Muscle layer of colon (tissue), 2 donors: ENCODE results near the gene ZNF195.

Experiments
- H3K27ac ChIP-seq: one replicate; pipeline ENCODE4 v1.7.0; 2013; ENCODE audit warnings: low read depth, mild to moderate bottlenecking, low read length, moderate library complexity
- H3K27me3 ChIP-seq, 2 donors: one replicate each; pipeline ENCODE4 v1.7.0; 2013; ENCODE audit warnings: low read length in 2 of 2, mild to moderate bottlenecking in 2 of 2; ENCODE audit not compliant: insufficient read depth in 2 of 2, control insufficient read depth in 1 of 2
- H3K36me3 ChIP-seq: one replicate; pipeline ENCODE4 v1.7.0; 2013; ENCODE audit warnings: mild to moderate bottlenecking, low read length; ENCODE audit not compliant: insufficient read depth
- H3K4me1 ChIP-seq: one replicate; pipeline ENCODE4 v1.7.0; 2013; ENCODE audit warnings: mild to moderate bottlenecking, low read length; ENCODE audit not compliant: insufficient read depth
- H3K4me3 ChIP-seq, 2 donors: one replicate each; pipeline ENCODE4 v1.7.0; 2013; ENCODE audit warnings: low read length in 2 of 2, low read depth in 1 of 2, mild to moderate bottlenecking in 1 of 2, moderate library complexity in 1 of 2
- H3K9ac ChIP-seq: one replicate; pipeline ENCODE4 v1.7.0; 2013; ENCODE audit warnings: low read length
- H3K9me3 ChIP-seq: one replicate; pipeline ENCODE4 v1.7.0; 2013; ENCODE audit warnings: mild to moderate bottlenecking, low read length
- donor health status: abdominal sarcoma.
- donor health status: Adenocarcinoma of cecum.

The ZNF195 gene

GRCh38 chr11:3369366-3369765 lies 9.6 kb downstream of the ZNF195 start:
- H3K27ac ChIP-seq = no peak overlapping the region
- H3K4me1 ChIP-seq = no peaks in the 10 kb centered on the region
- no peak overlapping the region for H3K9ac ChIP-seq
- H3K4me3 ChIP-seq = no peak overlapping the region
- peaks cover 42% of the 10 kb centered on the region for H3K36me3 ChIP-seq
- H3K9me3 ChIP-seq = no peaks in the 10 kb centered on the region
- no peaks in the 10 kb centered on the region for H3K27me3 ChIP-seq

GRCh38 chr11:3368199-3368598 lies 10.7 kb downstream of the ZNF195 start:
- Histone ChIP-seq H3K4me1 (no peaks in the 10 kb centered on the region), H3K4me3 (no peak overlapping the region), H3K36me3 (peaks cover 37% of the 10 kb centered on the region), H3K27me3 (no peaks in the 10 kb centered on the region), H3K9me3 (no peaks in the 10 kb centered on the region), H3K27ac (no peak overlapping the region), H3K9ac (no peak overlapping the region)

GRCh38 chr11:3367221-3367620 lies 11.7 kb downstream of the ZNF195 start:
- Histone ChIP-seq H3K4me1 (no peaks in the 10 kb centered on the region), H3K9ac (no peak overlapping the region), H3K27me3 (no peaks in the 10 kb centered on the region), H3K9me3 (peaks cover 5% of the 10 kb centered on the region), H3K4me3 (no peak overlapping the region), H3K36me3 (peaks cover 41% of the 10 kb centered on the region), H3K27ac (no peak overlapping the region)

GRCh38 chr11:3359092-3359824 lies 19.7 kb downstream of the ZNF195 start:
- peaks cover 15% of the 10 kb centered on the region for H3K9me3 ChIP-seq
- H3K27me3 ChIP-seq = no peaks in the 10 kb centered on the region
- H3K4me1 ChIP-seq = no peaks in the 10 kb centered on the region
- H3K36me3 ChIP-seq = peaks cover 31% of the 10 kb centered on the region
- peak overlapping the region in 1 of 2 donors; percentile 10 for H3K4me3 ChIP-seq
- no peak overlapping the region for H3K27ac ChIP-seq
- no peak overlapping the region for H3K9ac ChIP-seq

- Histone ChIP-seq H3K4me3 (no peak overlapping the region), H3K27me3 (no peaks in the 10 kb centered on the region), H3K36me3 (peaks cover 29% of the 10 kb centered on the region), H3K9ac (no peak overlapping the region), H3K27ac (no peak overlapping the region), H3K4me1 (no peaks in the 10 kb centered on the region), H3K9me3 (peaks cover 15% of the 10 kb centered on the region)
These were observed 20.8 kb downstream of the ZNF195 start for GRCh38 chr11:3357994-3358676.

- Histone ChIP-seq H3K9ac (no peak overlapping the region), H3K36me3 (peaks cover 26% of the 10 kb centered on the region), H3K27me3 (no peaks in the 10 kb centered on the region), H3K27ac (no peak overlapping the region), H3K9me3 (peaks cover 10% of the 10 kb centered on the region), H3K4me1 (no peaks in the 10 kb centered on the region), H3K4me3 (no peak overlapping the region)
These were observed 21.6 kb downstream of the ZNF195 start for GRCh38 chr11:3357302-3357701.

- no peaks in the 10 kb centered on the region for H3K27me3 ChIP-seq
- H3K4me1 ChIP-seq = no peaks in the 10 kb centered on the region
- H3K9me3 ChIP-seq = peaks cover 10% of the 10 kb centered on the region
- peaks cover 25% of the 10 kb centered on the region for H3K36me3 ChIP-seq
- no peak overlapping the region for H3K4me3 ChIP-seq
- H3K27ac ChIP-seq = no peak overlapping the region
- H3K9ac ChIP-seq = no peak overlapping the region
These were observed 22.1 kb downstream of the ZNF195 start for GRCh38 chr11:3356858-3357257.

GRCh38 chr11:3353066-3353465 lies 25.9 kb downstream of the ZNF195 start:
- no peaks in the 10 kb centered on the region for H3K36me3 ChIP-seq
- no peak overlapping the region for H3K27ac ChIP-seq
- no peaks in the 10 kb centered on the region for H3K9me3 ChIP-seq
- no peak overlapping the region for H3K4me3 ChIP-seq
- no peak overlapping the region for H3K9ac ChIP-seq
- no peaks in the 10 kb centered on the region for H3K27me3 ChIP-seq
- no peaks in the 10 kb centered on the region for H3K4me1 ChIP-seq

- Histone ChIP-seq H3K27me3 (no peaks in the 10 kb centered on the region), H3K27ac (no peak overlapping the region), H3K4me1 (no peaks in the 10 kb centered on the region), H3K9ac (no peak overlapping the region), H3K4me3 (no peak overlapping the region), H3K9me3 (no peaks in the 10 kb centered on the region), H3K36me3 (no peaks in the 10 kb centered on the region)
These were observed 31.8 kb downstream of the ZNF195 start for GRCh38 chr11:3347127-3347526.

- Histone ChIP-seq H3K27me3 (no peaks in the 10 kb centered on the region), H3K4me1 (no peaks in the 10 kb centered on the region), H3K9me3 (no peaks in the 10 kb centered on the region), H3K27ac (no peak overlapping the region), H3K36me3 (no peaks in the 10 kb centered on the region), H3K9ac (no peak overlapping the region), H3K4me3 (no peak overlapping the region)
These were observed 32.4 kb downstream of the ZNF195 start for GRCh38 chr11:3346587-3346986.

- no peak overlapping the region for H3K9ac ChIP-seq
- H3K36me3 ChIP-seq = no peaks in the 10 kb centered on the region
- no peak overlapping the region for H3K27ac ChIP-seq
- no peaks in the 10 kb centered on the region for H3K4me1 ChIP-seq
- H3K27me3 ChIP-seq = no peaks in the 10 kb centered on the region
- H3K4me3 ChIP-seq = no peak overlapping the region
- no peaks in the 10 kb centered on the region for H3K9me3 ChIP-seq
These were observed 33.2 kb downstream of the ZNF195 start for GRCh38 chr11:3345736-3346135.
